Temporal lobe (tissue), 1 donor: ENCODE data around the gene MTCH1. TPM values are rescaled to one million over a fixed set of nuclear protein-coding genes. Genes with fewer than 3 reads are reported as not detected.

Source experiments
- total RNA-seq: library from RNA; depleted of rRNA; stranded (reverse); fragments of >200 nt; gene quantifications from one replicate; pipeline ENCODE4 v1.2.3, GENCODE V29; 2014

The MTCH1 gene
- total RNA-seq, 1 donor from 2014 or later, result 131 TPM

Other genes starting within 250 kb of the MTCH1 start
- gene CPNE5, start 146.8 kb downstream of the MTCH1 start, total RNA-seq, result 12.3 TPM
- gene PPIL1, start 111.4 kb downstream of the MTCH1 start, total RNA-seq, result 40.1 TPM
- gene C6orf89, start 100.2 kb downstream of the MTCH1 start, total RNA-seq, result 29.0 TPM
- 0.25 TPM for gene PI16, start 31.5 kb downstream of the MTCH1 start, total RNA-seq
- 2.2 TPM for gene FGD2, start 19.5 kb upstream of the MTCH1 start, total RNA-seq
- 13.5 TPM for gene PIM1, start 184.0 kb upstream of the MTCH1 start, total RNA-seq